Activated CD8-positive, alpha-beta T cell treated with anti-CD3 and anti-CD28 coated beads, Interleukin-2, amount 10 ng/mL, durations not matched to agents 7 days and 5 days (primary cell): ENCODE results near the gene TRAPPC10. TPM values are rescaled to one million over a fixed set of nuclear protein-coding genes. Genes with fewer than 3 reads are reported as not detected.

ENCODE experiments used
- ATAC-seq: fragments of 150-1000 bp; cut with Tn5 transposase; one replicate; pipeline ENCODE4 v1.10.0; 2021; ENCODE audit warnings: moderate library complexity
- CTCF ChIA-PET: fragments of 350-600 bp; sonication (Branson Sonifier 250); formaldehyde crosslinking; loops from one replicate; lab custom pipeline; 2021; ENCODE audit warnings: antibody characterized with exemption; lab: Charles Lee
- POLR2A ChIA-PET: fragments of 350-600 bp; sonication (Branson Sonifier 250); formaldehyde crosslinking; loops from one replicate; lab custom pipeline; 2021; ENCODE audit warnings: antibody characterized with exemption; lab: Charles Lee
- DNase-seq: peaks from one replicate; pipeline ENCODE4 v3.0.0-alpha.2; 2020
- H3K27ac Mint-ChIP-seq: one replicate; pipeline ENCODE4 v1.8.0; 2021; ENCODE audit warnings: mild to moderate bottlenecking, mixed read lengths
- H3K27me3 Mint-ChIP-seq: one replicate; pipeline ENCODE4 v1.8.0; 2021; ENCODE audit warnings: low read depth, mixed read lengths
- H3K36me3 Mint-ChIP-seq: one replicate; pipeline ENCODE4 v1.8.0; 2021; ENCODE audit warnings: low read depth, mixed read lengths
- H3K4me1 Mint-ChIP-seq: one replicate; pipeline ENCODE4 v1.8.0; 2021; ENCODE audit warnings: low read depth, mixed read lengths
- H3K4me3 Mint-ChIP-seq: one replicate; pipeline ENCODE4 v1.8.0; 2021; ENCODE audit warnings: mild to moderate bottlenecking, mixed read lengths
- H3K9me3 Mint-ChIP-seq: one replicate; pipeline ENCODE4 v1.8.0; 2022; ENCODE audit warnings: mixed read lengths; ENCODE audit not compliant: insufficient read depth
- total RNA-seq, 2 experiments: library from RNA; stranded (reverse); gene quantifications; one replicate each; pipeline ENCODE4 v1.2.3, GENCODE V29; 2021

Gene TRAPPC10
- total RNA-seq, 2 experiments from 2014 or later = 72.2 to 82.7 TPM

DNA sequence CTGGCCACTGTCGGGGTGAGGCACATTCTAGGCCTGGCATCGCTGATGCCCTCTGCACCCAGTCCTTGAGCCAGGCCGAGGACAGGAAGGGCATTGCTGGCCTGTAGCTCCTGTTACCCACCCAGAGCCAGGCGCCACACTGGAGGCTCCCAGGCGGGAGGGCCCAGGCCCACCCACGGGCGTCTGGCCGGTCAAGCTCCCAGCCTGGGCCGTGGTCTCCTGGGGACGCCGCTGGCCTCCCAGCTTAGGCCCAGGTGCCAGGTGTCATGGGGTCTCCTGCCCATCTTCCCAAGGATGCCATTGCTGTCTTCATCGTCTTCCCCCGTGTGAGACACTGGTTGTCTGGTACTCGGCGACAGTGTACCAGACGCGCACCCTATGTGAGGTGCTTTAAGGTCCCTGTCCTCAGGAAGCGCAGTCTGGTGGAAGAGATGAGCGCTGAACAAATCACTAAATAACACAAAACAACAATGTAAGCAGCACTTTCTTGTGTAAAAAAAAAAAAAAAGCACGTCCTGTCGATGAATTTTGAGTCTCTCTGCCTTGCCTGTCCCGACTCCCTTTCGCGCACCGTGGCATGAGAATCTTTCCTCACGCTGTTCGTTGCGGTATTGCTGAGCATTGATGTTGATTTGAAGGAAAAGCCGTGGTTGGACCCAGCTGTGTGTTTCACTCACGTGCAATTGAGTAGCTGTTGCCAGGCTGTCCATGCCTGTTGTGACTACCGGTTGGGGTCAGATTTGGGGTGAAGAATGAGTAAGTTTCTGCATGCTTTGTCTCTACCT lies 27.0 kb upstream of the TRAPPC10 start:
- peak; percentile 38 for ATAC-seq
- Mint-ChIP-seq H3K36me3 (peaks cover 5% of the 10 kb centered on the region), H3K27me3 (no peaks in the 10 kb centered on the region), H3K4me1 (peaks cover 21% of the 10 kb centered on the region), H3K4me3 (no peak overlapping the region), H3K9me3 (no peaks in the 10 kb centered on the region), H3K27ac (no peak overlapping the region)
- ChIA-PET CTCF (interaction anchor here (0.9 to 1.4 kb wide), 4 partner anchors 10 to 174 kb away, joined by 3 to 4 read pairs (median 4); no protein-coding TSS in a partner anchor), POLR2A (no interaction called here)
- DNase-seq = no peak

- H3K4me3 Mint-ChIP-seq = no peak overlapping the region
- H3K4me1 Mint-ChIP-seq = peaks cover 21% of the 10 kb centered on the region
- H3K27ac Mint-ChIP-seq = no peak overlapping the region
- ChIA-PET CTCF (interaction anchor here (1.4 kb wide), 1 partner anchor 11 kb away, joined by 4 read pairs; no protein-coding TSS in a partner anchor), POLR2A (no interaction called here)
- no peak for ATAC-seq
- no peak for DNase-seq
- peaks cover 5% of the 10 kb centered on the region for H3K36me3 Mint-ChIP-seq
- no peaks in the 10 kb centered on the region for H3K9me3 Mint-ChIP-seq
- H3K27me3 Mint-ChIP-seq = no peaks in the 10 kb centered on the region
Measured at GRCh38 chr21:43985690-43986251, 26.3 kb upstream of the TRAPPC10 start.

DNA sequence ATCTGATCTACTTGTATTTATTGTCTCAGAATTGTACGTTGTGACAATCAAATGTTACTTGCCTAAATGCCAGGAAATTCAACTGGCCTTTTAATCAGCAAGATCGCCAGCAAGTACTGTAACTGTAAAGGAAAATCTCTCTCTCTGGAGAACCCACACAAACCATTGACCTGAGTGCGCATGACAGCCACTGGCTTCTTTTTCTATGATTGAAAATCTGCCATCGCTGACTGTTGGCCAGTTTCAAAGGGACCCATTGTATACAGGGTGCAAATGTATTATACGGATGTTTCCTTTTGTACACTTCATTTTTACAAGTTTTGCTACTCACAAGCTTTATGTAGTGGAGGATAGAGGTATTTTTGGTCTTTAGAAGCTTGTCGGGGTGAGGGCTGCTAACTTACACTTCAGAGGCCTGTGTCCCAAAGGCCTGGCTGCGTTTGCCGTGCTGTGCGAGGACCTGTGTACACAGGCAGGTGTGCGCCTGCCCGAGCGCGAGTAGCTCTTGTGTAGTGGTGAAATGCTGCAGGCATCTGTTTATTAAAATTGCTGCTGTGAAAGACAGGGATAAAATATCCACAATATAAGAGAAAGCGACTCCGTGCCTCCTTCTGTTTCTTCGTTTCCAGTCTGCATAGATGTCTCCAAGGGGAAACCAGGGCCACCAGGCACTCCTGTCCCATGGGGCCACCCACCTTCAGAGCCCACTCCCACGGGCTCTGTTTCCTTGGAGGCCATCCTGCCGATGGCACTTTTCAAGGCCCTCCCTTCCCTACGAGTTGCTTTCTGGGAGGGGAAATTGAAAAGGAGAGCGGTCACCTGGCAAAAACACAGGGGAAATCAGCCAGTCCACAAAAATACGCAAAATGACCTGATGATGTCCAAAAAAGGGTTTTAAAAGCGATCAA lies 25.3 kb upstream of the TRAPPC10 start:
- DNase-seq = no peak
- ChIA-PET POLR2A (no interaction called here), CTCF (interaction anchor here (1.4 kb wide), 1 partner anchor 12 kb away, joined by 4 read pairs; no protein-coding TSS in a partner anchor)
- no peaks in the 10 kb centered on the region for H3K27me3 Mint-ChIP-seq
- peaks cover 5% of the 10 kb centered on the region for H3K36me3 Mint-ChIP-seq
- no peak overlapping the region for H3K4me3 Mint-ChIP-seq
- H3K27ac Mint-ChIP-seq = no peak overlapping the region
- no peak for ATAC-seq
- H3K9me3 Mint-ChIP-seq = no peaks in the 10 kb centered on the region
- H3K4me1 Mint-ChIP-seq = peaks cover 21% of the 10 kb centered on the region

- ChIA-PET POLR2A (no interaction called here), CTCF (no interaction called here)
- no peaks in the 10 kb centered on the region for H3K27me3 Mint-ChIP-seq
- DNase-seq (no peak), ATAC-seq (no peak)
- no peaks in the 10 kb centered on the region for H3K9me3 Mint-ChIP-seq
- no peak overlapping the region for H3K27ac Mint-ChIP-seq
- H3K4me3 Mint-ChIP-seq = no peak overlapping the region
- H3K36me3 Mint-ChIP-seq = peaks cover 2% of the 10 kb centered on the region
- H3K4me1 Mint-ChIP-seq = peaks cover 17% of the 10 kb centered on the region
Measured at GRCh38 chr21:43987509-43987908, 24.6 kb upstream of the TRAPPC10 start.

GRCh38 chr21:43988016-43988415 lies 24.1 kb upstream of the TRAPPC10 start:
- POLR2A ChIA-PET = no interaction called here

GRCh38 chr21:43988506-43989230 lies 23.4 kb upstream of the TRAPPC10 start:
- ATAC-seq = no peak
- DNase-seq = no peak
- ChIA-PET CTCF (no interaction called here), POLR2A (no interaction called here)
- Mint-ChIP-seq H3K36me3 (peaks cover 2% of the 10 kb centered on the region), H3K27me3 (no peaks in the 10 kb centered on the region), H3K4me1 (peaks cover 12% of the 10 kb centered on the region), H3K9me3 (no peaks in the 10 kb centered on the region), H3K4me3 (no peak overlapping the region), H3K27ac (no peak overlapping the region)

More at GRCh38 chr21:43988016-43988415, 24.1 kb upstream of the TRAPPC10 start:
- H3K4me1 Mint-ChIP-seq = peaks cover 13% of the 10 kb centered on the region
- ATAC-seq = no peak
- H3K27me3 Mint-ChIP-seq = no peaks in the 10 kb centered on the region
- CTCF ChIA-PET = no interaction called here
- no peak overlapping the region for H3K4me3 Mint-ChIP-seq
- no peak for DNase-seq
- H3K36me3 Mint-ChIP-seq = peaks cover 2% of the 10 kb centered on the region
- H3K9me3 Mint-ChIP-seq = no peaks in the 10 kb centered on the region
- H3K27ac Mint-ChIP-seq = no peak overlapping the region

GRCh38 chr21:43989401-43989800 lies 22.7 kb upstream of the TRAPPC10 start:
- Mint-ChIP-seq H3K9me3 (no peaks in the 10 kb centered on the region), H3K4me3 (no peak overlapping the region), H3K27ac (no peak overlapping the region), H3K4me1 (peaks cover 12% of the 10 kb centered on the region), H3K27me3 (no peaks in the 10 kb centered on the region), H3K36me3 (no peaks in the 10 kb centered on the region)
- ChIA-PET POLR2A (no interaction called here), CTCF (no interaction called here)
- ATAC-seq (no peak), DNase-seq (no peak)

- no peak overlapping the region for H3K4me3 Mint-ChIP-seq
- no peaks in the 10 kb centered on the region for H3K9me3 Mint-ChIP-seq
- no peak for ATAC-seq
- H3K4me1 Mint-ChIP-seq = no peaks in the 10 kb centered on the region
- POLR2A ChIA-PET = no interaction called here
- CTCF ChIA-PET = interaction anchor here (1.0 kb wide), 1 partner anchor 16 kb away, joined by 4 read pairs; no protein-coding TSS in a partner anchor
- no peak for DNase-seq
- H3K36me3 Mint-ChIP-seq = no peaks in the 10 kb centered on the region
- H3K27ac Mint-ChIP-seq = no peak overlapping the region
- peaks cover 8% of the 10 kb centered on the region for H3K27me3 Mint-ChIP-seq
Measured at GRCh38 chr21:43991447-43991991, 20.6 kb upstream of the TRAPPC10 start.

GRCh38 chr21:43992121-43992520 lies 20.0 kb upstream of the TRAPPC10 start:
- Mint-ChIP-seq H3K27ac (no peak overlapping the region), H3K4me3 (no peak overlapping the region), H3K9me3 (no peaks in the 10 kb centered on the region), H3K4me1 (no peaks in the 10 kb centered on the region), H3K36me3 (no peaks in the 10 kb centered on the region), H3K27me3 (peaks cover 12% of the 10 kb centered on the region)
- ChIA-PET CTCF (interaction anchor here (1.0 kb wide), 1 partner anchor 17 kb away, joined by 4 read pairs; no protein-coding TSS in a partner anchor), POLR2A (no interaction called here)
- ATAC-seq (no peak), DNase-seq (no peak)

GRCh38 chr21:43993420-43993934 lies 18.6 kb upstream of the TRAPPC10 start:
- Mint-ChIP-seq H3K4me1 (no peaks in the 10 kb centered on the region), H3K9me3 (no peaks in the 10 kb centered on the region), H3K36me3 (no peaks in the 10 kb centered on the region), H3K27me3 (peaks cover 14% of the 10 kb centered on the region), H3K27ac (no peak overlapping the region), H3K4me3 (no peak overlapping the region)
- ATAC-seq (no peak), DNase-seq (no peak)
- ChIA-PET POLR2A (no interaction called here), CTCF (no interaction called here)

DNA sequence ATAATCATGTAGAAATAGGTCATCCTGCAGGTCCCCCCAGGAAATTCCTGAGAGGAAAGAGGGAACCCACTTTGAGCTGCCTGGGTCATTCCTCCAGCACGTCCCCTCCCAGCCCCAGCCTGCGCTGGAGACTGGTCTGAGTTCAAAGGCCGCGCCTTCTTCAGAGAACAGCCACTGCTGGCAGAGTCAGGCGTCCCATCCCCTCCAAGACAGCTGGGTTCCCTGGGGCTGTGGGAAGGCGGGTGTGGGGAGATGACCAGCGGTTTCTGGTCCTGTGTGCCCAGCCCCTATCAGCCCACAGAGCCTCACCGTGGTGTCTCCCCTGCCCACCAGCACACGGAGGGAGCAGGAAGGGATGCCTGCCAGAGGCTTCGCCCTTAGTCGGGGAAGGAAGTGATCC lies 18.0 kb upstream of the TRAPPC10 start:
- CTCF ChIA-PET = no interaction called here
- H3K27me3 Mint-ChIP-seq = peaks cover 14% of the 10 kb centered on the region
- no peaks in the 10 kb centered on the region for H3K9me3 Mint-ChIP-seq
- ATAC-seq (no peak), DNase-seq (no peak)
- no peaks in the 10 kb centered on the region for H3K36me3 Mint-ChIP-seq
- no peak overlapping the region for H3K27ac Mint-ChIP-seq
- H3K4me3 Mint-ChIP-seq = no peak overlapping the region
- H3K4me1 Mint-ChIP-seq = no peaks in the 10 kb centered on the region
- POLR2A ChIA-PET = no interaction called here
